KMS-11 (cell line): ENCODE measurements around the gene CST5.
"Not testable (repeated sequence)": the region's sequence is repeated elsewhere in the genome, so short reads cannot be mapped to it uniquely, and the experiment has no call there.

Experiments used
- H2AFZ ChIP-seq: fragments of 200-600 bp; sonication (generic); 2 replicates; pipeline ENCODE4 v1.6.1; 2016; ENCODE audit warnings: antibody characterized with exemption, mixed run types, low read depth
- H3K27ac ChIP-seq: fragments of 200-600 bp; sonication (generic); 2 replicates; pipeline ENCODE4 v1.6.1; 2016; ENCODE audit warnings: mild to moderate bottlenecking, mixed run types
- H3K27me3 ChIP-seq: fragments of 200-600 bp; sonication (generic); 2 replicates; pipeline ENCODE4 v1.6.1; 2017; ENCODE audit warnings: mild to moderate bottlenecking, low read depth, mixed run types, moderate library complexity; ENCODE audit not compliant: insufficient read depth
- H3K36me3 ChIP-seq: fragments of 200-600 bp; sonication (generic); 2 replicates; pipeline ENCODE4 v1.6.1; 2017; ENCODE audit warnings: mild to moderate bottlenecking, mixed run types; ENCODE audit not compliant: insufficient read depth
- H3K4me1 ChIP-seq: fragments of 200-600 bp; sonication (generic); 2 replicates; pipeline ENCODE4 v1.6.1; 2016; ENCODE audit warnings: mild to moderate bottlenecking, low read depth, mixed run types; ENCODE audit not compliant: poor library complexity, severe bottlenecking
- H3K4me2 ChIP-seq: fragments of 200-600 bp; sonication (generic); 2 replicates; pipeline ENCODE4 v1.7.0; 2016; ENCODE audit warnings: mild to moderate bottlenecking, mixed run types
- H3K4me3 ChIP-seq: fragments of 200-600 bp; sonication (generic); IDR thresholded peaks from 2 replicates; pipeline ENCODE4 v1.6.1; 2017; ENCODE audit warnings: low read depth, low read length, mixed read lengths; ENCODE audit not compliant: insufficient read depth
- H3K79me2 ChIP-seq: fragments of 200-600 bp; sonication (generic); 2 replicates; pipeline ENCODE4 v1.6.1; 2016; ENCODE audit warnings: low read depth, mixed run types; ENCODE audit not compliant: insufficient read depth
- H3K9ac ChIP-seq: fragments of 200-600 bp; sonication (generic); 2 replicates; pipeline ENCODE4 v1.6.1; 2016; ENCODE audit warnings: mild to moderate bottlenecking, mixed run types
- H4K20me1 ChIP-seq: fragments of 200-600 bp; sonication (generic); 2 replicates; pipeline ENCODE4 v1.6.1; 2016; ENCODE audit warnings: mild to moderate bottlenecking, mixed run types; ENCODE audit not compliant: insufficient read depth
- CTCF ChIP-seq: fragments of 200-600 bp; sonication (generic); conservative IDR thresholded peaks from 2 replicates; pipeline ENCODE4 v1.6.1; 2017; ENCODE audit warnings: low read depth, mild to moderate bottlenecking, antibody characterized with exemption, low read length, moderate library complexity, mixed read lengths

The CST5 gene

GRCh38 chr20:23832775-23833513 lies 46.6 kb downstream of the CST5 start:
- no peak overlapping the region for H3K4me2 ChIP-seq
- no peaks in the 10 kb centered on the region for H3K27me3 ChIP-seq
- no peaks in the 10 kb centered on the region for H4K20me1 ChIP-seq
- TF ChIP-seq CTCF: no peak
- H3K27ac ChIP-seq: no peak overlapping the region
- no peaks in the 10 kb centered on the region for H3K36me3 ChIP-seq
- H3K9ac ChIP-seq: no peak overlapping the region
- no peaks in the 10 kb centered on the region for H3K79me2 ChIP-seq
- peaks cover 10% of the 10 kb centered on the region for H3K4me1 ChIP-seq
- H3K4me3 ChIP-seq: no peak overlapping the region
- H2AFZ ChIP-seq: no peak overlapping the region

GRCh38 chr20:23831961-23832360 lies 47.6 kb downstream of the CST5 start:
- not testable (repeated sequence) for H4K20me1 ChIP-seq, H2AFZ ChIP-seq, H3K4me3 ChIP-seq, H3K4me1 ChIP-seq, H3K27me3 ChIP-seq, H3K27ac ChIP-seq, H3K36me3 ChIP-seq, H3K79me2 ChIP-seq, H3K9ac ChIP-seq, H3K4me2 ChIP-seq

GRCh38 chr20:23826541-23827021 lies 53.0 kb downstream of the CST5 start, which contains the start of gene CST2:
TSS of gene CST2 (minus strand) at chr20:23826729. CDS start at chr20:23826660, 69 bp downstream.
- no peak for TF ChIP-seq CTCF
- Histone ChIP-seq H3K4me2 (no peak within 1 kb of the TSS), H3K4me3 (no peak within 1 kb of the TSS)

More at GRCh38 chr20:23826541-23827021, 53.0 kb downstream of the CST5 start, which contains the start of gene CST2:
- no peaks in the 10 kb centered on the region for H3K79me2 ChIP-seq
- H3K27ac ChIP-seq: no peak within 1 kb of the TSS
- H2AFZ ChIP-seq: no peak within 1 kb of the TSS
- H3K9ac ChIP-seq: no peak within 1 kb of the TSS
- no peaks in the 10 kb centered on the region for H4K20me1 ChIP-seq
- no peaks in the 10 kb centered on the region for H3K36me3 ChIP-seq
- no peaks in the 10 kb centered on the region for H3K4me1 ChIP-seq
- H3K27me3 ChIP-seq: no peaks in the 10 kb centered on the region
